ENCODE measurements around the gene HS1BP3.

Gene HS1BP3

GRCh38 chr2:20662308-20662937, 11.5 kb upstream of the HS1BP3 start:
- no peak for DNase-seq

- DNase-seq, result peak; percentile 45
Observed at GRCh38 chr2:20661421-20662307, 10.8 kb upstream of the HS1BP3 start.

GRCh38 chr2:20660506-20661420, 9.9 kb upstream of the HS1BP3 start:
- DNase-seq, result no peak

- DNase-seq, result no peak
Observed at GRCh38 chr2:20657522-20658235, 6.8 kb upstream of the HS1BP3 start.

- no peak for DNase-seq
Observed at GRCh38 chr2:20656561-20656960, 5.7 kb upstream of the HS1BP3 start.

GRCh38 chr2:20654535-20654813, 3.6 kb upstream of the HS1BP3 start:
- DNase-seq, result no peak

GRCh38 chr2:20653695-20654534, 3.0 kb upstream of the HS1BP3 start:
- no peak for DNase-seq

- DNase-seq, result no peak
Observed at GRCh38 chr2:20652673-20653575, 2.0 kb upstream of the HS1BP3 start.

GRCh38 chr2:20652141-20652540, 1.2 kb upstream of the HS1BP3 start:
- DNase-seq, result no peak

GRCh38 chr2:20651731-20652099, 817 bp upstream of the HS1BP3 start:
- no peak for DNase-seq

GRCh38 chr2:20650393-20650876, 463 bp downstream of the HS1BP3 start:
- no peak for DNase-seq

GRCh38 chr2:20649976-20650375, 922 bp downstream of the HS1BP3 start:
- DNase-seq, result no peak

GRCh38 chr2:20649576-20649975, 1.3 kb downstream of the HS1BP3 start:
- no peak for DNase-seq

GRCh38 chr2:20648831-20649230, 2.1 kb downstream of the HS1BP3 start:
- no peak for DNase-seq

- DNase-seq, result no peak
Observed at GRCh38 chr2:20648206-20648605, 2.7 kb downstream of the HS1BP3 start.

- DNase-seq, result no peak
Observed at GRCh38 chr2:20647738-20648137, 3.2 kb downstream of the HS1BP3 start.

GRCh38 chr2:20647211-20647610, 3.7 kb downstream of the HS1BP3 start:
- no peak for DNase-seq

- no peak for DNase-seq
Observed at GRCh38 chr2:20646446-20646845, 4.5 kb downstream of the HS1BP3 start.

- DNase-seq, result no peak
Observed at GRCh38 chr2:20645761-20646160, 5.1 kb downstream of the HS1BP3 start.

GRCh38 chr2:20645301-20645701, 5.6 kb downstream of the HS1BP3 start:
- no peak for DNase-seq

GRCh38 chr2:20643826-20644225, 7.1 kb downstream of the HS1BP3 start:
- DNase-seq, result no peak
